Measurements from ENCODE around the gene IMPDH2. TPM values are rescaled to one million over a fixed set of nuclear protein-coding genes. Genes with fewer than 3 reads are reported as not detected.
A peak's percentile ranks its signal among the peaks of the same experiment; 100 is the strongest.

The IMPDH2 gene
- total RNA-seq: 100 to 1,000 TPM; 186 to 229 TPM

DNA sequence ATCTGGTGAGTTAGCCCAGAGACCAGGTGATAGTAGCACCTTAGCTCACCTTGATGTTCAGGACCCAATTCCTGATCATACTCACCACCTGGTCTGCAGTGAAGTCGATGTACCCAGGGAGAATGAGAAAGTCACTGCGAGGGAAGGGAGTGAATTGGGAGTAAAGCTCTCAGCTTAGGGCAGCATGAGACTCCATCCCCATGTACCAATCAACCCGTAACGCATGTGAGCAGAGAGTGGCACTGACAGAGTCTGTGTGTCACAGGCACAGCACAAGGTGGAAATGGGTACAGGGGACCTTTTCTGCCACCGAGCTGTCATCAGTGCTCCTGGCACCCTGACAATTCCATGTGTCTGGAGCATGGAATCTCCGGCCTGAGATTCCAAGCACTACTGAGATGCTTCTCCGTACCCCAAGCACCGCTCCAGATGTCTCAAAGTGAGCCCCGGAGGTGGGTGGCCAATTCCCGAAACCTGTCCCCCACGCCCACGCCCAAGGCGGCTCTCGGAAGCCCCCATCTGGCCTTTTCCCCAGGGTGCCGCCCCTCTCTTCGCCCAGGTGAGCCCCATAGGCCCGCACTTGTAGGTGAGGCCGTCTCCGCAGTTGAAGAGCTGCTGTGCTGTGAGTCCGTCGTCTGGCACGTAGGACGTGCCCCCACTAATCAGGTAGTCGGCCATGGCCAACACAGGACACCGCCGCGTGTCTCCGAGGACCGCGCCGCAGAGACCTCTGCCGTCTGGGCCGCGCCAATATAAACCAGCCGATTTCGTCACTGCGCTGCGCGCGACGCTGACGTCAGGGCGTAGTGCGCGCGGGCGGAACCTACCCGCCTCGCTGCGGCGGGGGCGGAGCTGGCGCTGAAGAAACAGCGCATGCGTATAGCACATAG, at the start of gene IMPDH2:
Gene IMPDH2, minus strand, starts transcription at position 726 of the 890 bp plus-strand sequence. Its CDS starts 48 bp downstream, at position 678.
- CTCF ChIA-PET: interaction anchor here (0.7 to 1.8 kb wide), 7 partner anchors 8 to 65 kb away, joined by 3 to 9 read pairs (median 4); partner anchors contain the start of genes QRICH1 and WDR6
- peak; percentile 96 for ATAC-seq
- peak; percentile 95 for DNase-seq
- Mint-ChIP-seq H3K9me3 (ENCODE audit: low read depth) (no peaks in the 10 kb centered on the region), H3K36me3 (peaks cover 50% of the 10 kb centered on the region), H3K4me3 (peak within 1 kb of the TSS; percentile 89), H3K27ac (peak within 1 kb of the TSS; percentile 95), H3K27me3 (no peaks in the 10 kb centered on the region), H3K4me1 (peaks cover 47% of the 10 kb centered on the region)

DNA sequence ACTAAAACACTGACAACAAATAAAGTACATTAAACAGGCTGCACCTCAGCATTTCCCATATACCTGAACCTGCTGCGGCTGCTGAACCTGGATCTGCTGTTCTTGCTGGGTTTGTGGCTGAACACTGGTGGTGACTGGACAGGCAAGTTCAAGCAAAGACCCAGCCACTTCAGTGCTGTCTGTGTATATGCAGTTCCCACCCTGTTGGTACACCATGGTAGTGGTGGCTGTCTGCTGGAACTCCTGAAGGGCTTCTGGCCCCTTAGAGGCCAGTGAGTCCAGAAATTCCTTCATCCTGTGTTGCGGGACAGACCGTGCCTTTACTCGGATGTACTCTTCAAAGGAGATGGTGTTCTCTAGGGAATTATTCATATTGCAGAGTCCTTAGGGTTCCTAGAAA, 47.4 kb upstream of the IMPDH2 start:
- no peak for ATAC-seq
- Mint-ChIP-seq H3K36me3 (peaks cover 45% of the 10 kb centered on the region), H3K27ac (no peak overlapping the region), H3K27me3 (no peaks in the 10 kb centered on the region), H3K4me3 (no peak overlapping the region), H3K9me3 (ENCODE audit: low read depth) (no peaks in the 10 kb centered on the region), H3K4me1 (peaks cover 4% of the 10 kb centered on the region)
- CTCF ChIA-PET: no interaction called here
- no peak for DNase-seq

DNA sequence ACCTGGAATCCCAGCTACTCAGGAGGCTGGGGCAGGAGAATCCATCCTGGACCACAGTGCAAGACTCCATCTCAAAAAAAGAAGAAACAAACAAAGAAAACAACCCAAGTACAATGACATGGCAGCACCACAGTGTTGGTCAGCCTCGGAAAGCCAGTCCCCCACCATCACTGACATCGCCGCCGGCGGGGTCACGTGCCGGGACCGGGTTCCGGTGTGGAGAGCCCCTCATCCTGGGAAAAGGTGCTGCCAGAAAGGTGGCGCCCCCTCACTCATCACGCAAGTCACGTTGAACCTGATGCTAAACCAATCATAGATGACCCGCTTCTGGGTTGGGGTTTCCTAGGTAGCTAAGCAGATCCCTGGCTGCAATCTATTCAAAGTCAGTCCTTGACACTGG, 46.9 kb upstream of the IMPDH2 start:
- Mint-ChIP-seq H3K9me3 (ENCODE audit: low read depth) (no peaks in the 10 kb centered on the region), H3K36me3 (peaks cover 49% of the 10 kb centered on the region), H3K27me3 (no peaks in the 10 kb centered on the region), H3K4me1 (peaks cover 4% of the 10 kb centered on the region), H3K4me3 (no peak overlapping the region), H3K27ac (no peak overlapping the region)
- ATAC-seq (no peak), DNase-seq (no peak)
- CTCF ChIA-PET: interaction anchor here (1.2 kb wide), 1 partner anchor 81 kb away, joined by 4 read pairs; no protein-coding TSS in a partner anchor

DNA sequence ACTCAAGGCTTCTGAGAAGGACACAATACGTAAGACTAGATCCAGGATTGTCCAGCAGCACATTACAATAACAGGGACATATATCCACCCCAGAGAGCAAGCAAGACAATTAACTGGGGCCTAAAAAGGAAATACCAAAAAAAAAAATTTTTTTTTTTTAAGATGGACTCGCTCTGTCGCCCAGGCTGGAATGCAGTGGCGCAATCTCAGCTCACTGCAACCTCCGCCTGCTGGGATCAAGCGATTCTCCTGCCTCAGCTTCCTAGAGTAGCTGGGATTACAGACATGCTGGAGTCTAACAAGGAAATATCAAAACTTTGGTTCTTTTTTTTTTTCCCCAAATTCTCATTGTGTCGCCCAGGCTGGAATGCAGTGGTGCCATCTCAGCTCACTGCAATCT, 28.8 kb upstream of the IMPDH2 start:
- ATAC-seq: no peak
- Mint-ChIP-seq H3K9me3 (ENCODE audit: low read depth) (no peaks in the 10 kb centered on the region), H3K27me3 (no peaks in the 10 kb centered on the region), H3K27ac (no peak overlapping the region), H3K36me3 (peaks cover 36% of the 10 kb centered on the region), H3K4me1 (no peaks in the 10 kb centered on the region), H3K4me3 (no peak overlapping the region)
- no peak for DNase-seq
- CTCF ChIA-PET: interaction anchor here (0.6 to 1.3 kb wide), 2 partner anchors 34 to 71 kb away, joined by 3 to 4 read pairs; no protein-coding TSS in a partner anchor

DNA sequence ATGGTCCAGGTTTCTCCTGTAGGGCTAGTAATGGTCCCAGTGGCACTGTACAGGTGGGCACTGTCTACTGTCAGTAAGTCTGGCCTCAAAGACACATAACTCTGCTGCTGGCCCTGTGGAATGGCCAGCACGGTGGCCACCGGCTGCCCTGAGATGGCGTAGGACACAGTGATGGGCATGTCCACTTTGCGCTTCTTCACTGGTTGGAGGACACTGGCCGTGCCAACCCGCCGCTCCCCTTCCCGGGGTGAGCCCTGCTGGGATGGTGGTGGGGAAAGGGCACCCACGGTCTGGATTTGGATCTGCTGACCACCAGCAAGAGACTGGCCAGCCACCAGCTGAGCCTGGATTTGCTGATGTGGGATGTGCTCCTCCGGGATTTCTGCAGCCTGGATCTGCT, 28.1 kb upstream of the IMPDH2 start:
- CTCF ChIA-PET: no interaction called here
- no peak for ATAC-seq

DNA sequence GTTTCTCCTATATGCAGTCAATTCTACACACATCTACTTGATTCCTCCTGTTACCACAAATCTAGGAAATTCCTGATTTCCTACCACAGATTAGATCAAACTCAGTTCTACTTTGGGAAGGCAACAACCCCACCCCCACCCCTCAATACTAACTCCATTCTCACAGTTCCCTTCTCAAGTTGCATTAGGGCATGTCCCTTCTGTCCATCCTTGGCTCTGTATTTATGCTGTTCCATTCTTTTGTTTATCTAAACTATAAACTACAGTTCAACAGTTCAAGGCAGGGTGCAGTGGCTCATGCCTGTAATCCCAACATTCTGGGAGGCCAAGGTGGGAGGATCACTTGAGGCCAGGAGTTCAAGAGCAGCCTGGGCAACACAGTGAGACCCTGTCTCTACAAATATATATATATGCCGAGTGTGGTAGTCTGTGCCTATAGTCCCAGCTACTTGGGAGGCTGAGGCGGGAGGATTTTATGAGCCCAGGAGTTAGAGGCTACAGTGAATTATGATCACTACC, 25.2 kb upstream of the IMPDH2 start:
- CTCF ChIA-PET: no interaction called here
- H3K36me3 Mint-ChIP-seq: peaks cover 53% of the 10 kb centered on the region
- ATAC-seq (no peak), DNase-seq (no peak)
- no peak overlapping the region for H3K27ac Mint-ChIP-seq
- no peaks in the 10 kb centered on the region for H3K4me1 Mint-ChIP-seq
- H3K4me3 Mint-ChIP-seq: no peak overlapping the region
- H3K27me3 Mint-ChIP-seq: no peaks in the 10 kb centered on the region
- no peaks in the 10 kb centered on the region for H3K9me3 Mint-ChIP-seq (ENCODE audit: low read depth)

More for the DNA sequence above, 28.1 kb upstream of the IMPDH2 start:
- H3K27ac Mint-ChIP-seq: no peak overlapping the region
- H3K9me3 Mint-ChIP-seq (ENCODE audit: low read depth): no peaks in the 10 kb centered on the region
- H3K4me1 Mint-ChIP-seq: no peaks in the 10 kb centered on the region
- no peaks in the 10 kb centered on the region for H3K27me3 Mint-ChIP-seq
- H3K36me3 Mint-ChIP-seq: peaks cover 39% of the 10 kb centered on the region
- H3K4me3 Mint-ChIP-seq: no peak overlapping the region
- DNase-seq: no peak

DNA sequence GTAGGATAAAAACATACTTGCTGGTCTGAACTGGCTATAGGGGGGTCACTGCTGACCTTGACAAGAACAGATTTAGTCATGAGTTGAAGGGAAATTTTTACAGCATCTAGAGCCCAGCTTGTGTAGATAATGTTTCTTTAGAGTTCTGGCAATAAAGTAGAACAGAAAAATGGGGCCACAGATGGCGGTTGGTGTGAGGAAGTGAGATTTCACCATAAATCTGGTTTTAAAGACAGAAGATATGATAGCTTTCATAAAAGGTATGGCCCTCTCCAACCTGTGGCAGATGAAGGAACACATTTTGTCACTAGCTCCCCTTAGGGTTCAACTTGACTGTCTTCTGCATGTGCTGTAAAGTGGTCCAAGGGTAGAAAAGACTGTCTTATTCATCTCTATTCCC, 24.3 kb upstream of the IMPDH2 start:
- peaks cover 55% of the 10 kb centered on the region for H3K36me3 Mint-ChIP-seq

DNA sequence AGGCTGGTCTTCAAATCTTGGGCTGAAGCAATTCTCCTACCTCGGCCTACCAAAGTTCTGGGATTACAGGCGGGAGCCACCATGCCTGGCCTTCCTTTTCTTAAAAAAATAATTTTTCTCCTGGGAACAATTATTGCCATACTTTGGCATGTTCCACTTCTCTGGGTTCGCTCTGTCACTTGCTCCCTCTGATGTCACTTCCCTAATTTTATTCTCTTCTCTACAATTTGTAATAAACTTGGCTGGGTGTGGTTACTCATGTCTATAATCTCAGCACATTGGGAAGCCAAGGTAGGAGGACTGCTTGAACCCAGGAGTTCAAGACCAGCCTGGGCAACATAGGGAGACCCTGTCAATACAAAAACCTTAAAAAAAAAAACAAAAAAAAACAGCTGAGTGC, 6.1 kb upstream of the IMPDH2 start:
- H3K27me3 Mint-ChIP-seq: no peaks in the 10 kb centered on the region
- H3K27ac Mint-ChIP-seq: no peak overlapping the region
- CTCF ChIA-PET: no interaction called here
- DNase-seq (no peak), ATAC-seq (no peak)
- no peaks in the 10 kb centered on the region for H3K9me3 Mint-ChIP-seq (ENCODE audit: low read depth)
- H3K4me1 Mint-ChIP-seq: no peaks in the 10 kb centered on the region
- H3K4me3 Mint-ChIP-seq: no peak overlapping the region
- H3K36me3 Mint-ChIP-seq: peaks cover 24% of the 10 kb centered on the region

More for the DNA sequence above, 24.3 kb upstream of the IMPDH2 start:
- CTCF ChIA-PET: interaction anchor here (0.8 kb wide), 1 partner anchor 24 kb away, joined by 3 read pairs; the partner anchor contains the start of gene IMPDH2
- no peak overlapping the region for H3K4me3 Mint-ChIP-seq
- H3K9me3 Mint-ChIP-seq (ENCODE audit: low read depth): no peaks in the 10 kb centered on the region
- DNase-seq (no peak), ATAC-seq (no peak)
- no peaks in the 10 kb centered on the region for H3K4me1 Mint-ChIP-seq
- no peak overlapping the region for H3K27ac Mint-ChIP-seq
- no peaks in the 10 kb centered on the region for H3K27me3 Mint-ChIP-seq

DNA sequence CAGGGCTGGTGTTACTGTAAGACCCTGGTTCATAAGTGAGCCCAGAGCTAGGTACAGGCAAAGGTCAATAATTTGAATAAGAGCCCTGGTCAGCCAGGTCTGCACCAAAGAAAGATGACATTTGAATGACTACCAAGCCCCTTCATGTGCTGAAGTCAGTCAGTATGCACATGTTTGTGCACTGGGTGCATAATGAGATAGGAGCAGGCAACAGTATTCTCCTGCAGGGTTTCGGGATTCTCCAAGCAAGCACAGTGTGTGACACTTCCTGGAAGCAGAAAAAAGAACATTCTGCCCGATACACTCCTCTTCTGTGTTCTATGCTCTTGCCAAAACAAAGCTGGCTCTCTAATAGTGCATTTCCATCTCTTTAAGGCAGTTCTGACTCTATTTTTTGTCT, 5.5 kb upstream of the IMPDH2 start:
- H3K27me3 Mint-ChIP-seq: no peaks in the 10 kb centered on the region
- CTCF ChIA-PET: no interaction called here
- no peaks in the 10 kb centered on the region for H3K4me1 Mint-ChIP-seq
- H3K36me3 Mint-ChIP-seq: peaks cover 24% of the 10 kb centered on the region
- no peaks in the 10 kb centered on the region for H3K9me3 Mint-ChIP-seq (ENCODE audit: low read depth)
- DNase-seq (no peak), ATAC-seq (no peak)
- H3K4me3 Mint-ChIP-seq: no peak overlapping the region
- no peak overlapping the region for H3K27ac Mint-ChIP-seq

DNA sequence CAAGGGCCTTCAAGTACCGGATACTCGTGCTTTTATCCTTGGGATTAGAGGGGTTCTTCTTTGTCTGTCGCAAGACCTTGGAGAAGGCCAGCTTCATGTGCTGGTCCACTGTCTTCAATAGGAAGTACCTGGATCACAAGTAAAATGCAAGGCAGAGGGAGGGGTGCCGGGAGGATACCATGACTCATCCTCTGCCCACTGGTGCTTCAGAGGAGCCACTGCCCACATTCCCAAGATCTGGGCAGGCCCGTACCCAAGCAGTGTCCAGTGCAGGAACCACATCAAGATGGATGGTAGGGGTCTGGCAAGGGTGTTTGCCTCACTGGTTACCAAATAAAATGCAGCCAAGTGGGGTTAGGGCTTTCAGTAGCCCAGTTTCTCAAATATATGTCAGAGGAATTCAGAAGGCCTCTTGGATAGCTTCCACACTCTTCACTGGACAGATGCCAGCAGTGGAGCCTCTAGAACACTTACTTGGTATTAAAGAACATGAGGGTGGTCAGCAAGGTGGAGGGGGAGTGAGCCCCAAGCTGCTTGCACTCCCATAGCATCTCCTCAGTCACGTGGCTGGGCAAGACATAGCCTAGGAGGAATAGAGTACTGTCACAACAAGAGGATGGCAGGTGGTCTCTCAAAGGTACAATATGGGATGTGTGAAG, 3.6 kb upstream of the IMPDH2 start:
- Mint-ChIP-seq H3K27me3 (no peaks in the 10 kb centered on the region), H3K9me3 (ENCODE audit: low read depth) (no peaks in the 10 kb centered on the region), H3K36me3 (peaks cover 29% of the 10 kb centered on the region), H3K4me1 (peaks cover 15% of the 10 kb centered on the region), H3K4me3 (no peak overlapping the region), H3K27ac (no peak overlapping the region)
- ATAC-seq: no peak
- no peak for DNase-seq
- CTCF ChIA-PET: interaction anchor here (0.9 to 2.5 kb wide), 3 partner anchors 11 to 45 kb away, joined by 3 to 16 read pairs (median 3); partner anchors contain the start of genes NDUFAF3 and WDR6

DNA sequence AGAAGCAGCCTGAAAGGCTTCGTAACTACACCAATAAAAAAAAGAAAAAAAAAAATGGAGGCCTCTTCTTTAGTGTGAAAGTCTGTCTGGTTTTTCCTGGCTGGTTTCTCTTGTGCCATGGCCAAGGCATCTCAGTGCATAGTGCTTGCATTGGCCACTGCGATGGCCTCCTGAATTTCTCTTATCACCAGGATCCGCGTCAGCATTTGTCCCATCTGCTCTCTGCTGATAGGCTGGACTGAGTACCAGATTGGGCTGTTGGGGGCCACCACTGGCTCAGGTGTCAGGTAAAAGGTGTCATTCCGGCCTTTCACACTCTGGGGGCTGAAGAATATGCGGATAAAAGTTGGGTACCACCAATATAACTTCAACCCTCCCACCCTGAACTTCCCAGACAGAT, 1.1 kb upstream of the IMPDH2 start:
- Mint-ChIP-seq H3K36me3 (peaks cover 41% of the 10 kb centered on the region), H3K27me3 (no peaks in the 10 kb centered on the region), H3K4me1 (peaks cover 35% of the 10 kb centered on the region), H3K27ac (peak overlapping the region; percentile 44), H3K4me3 (no peak overlapping the region), H3K9me3 (ENCODE audit: low read depth) (no peaks in the 10 kb centered on the region)
- CTCF ChIA-PET: interaction anchor here (1.5 to 2.5 kb wide), 2 partner anchors 9 to 39 kb away, joined by 4 to 16 read pairs; partner anchors contain the start of gene NDUFAF3
- ATAC-seq: no peak
- DNase-seq: no peak

DNA sequence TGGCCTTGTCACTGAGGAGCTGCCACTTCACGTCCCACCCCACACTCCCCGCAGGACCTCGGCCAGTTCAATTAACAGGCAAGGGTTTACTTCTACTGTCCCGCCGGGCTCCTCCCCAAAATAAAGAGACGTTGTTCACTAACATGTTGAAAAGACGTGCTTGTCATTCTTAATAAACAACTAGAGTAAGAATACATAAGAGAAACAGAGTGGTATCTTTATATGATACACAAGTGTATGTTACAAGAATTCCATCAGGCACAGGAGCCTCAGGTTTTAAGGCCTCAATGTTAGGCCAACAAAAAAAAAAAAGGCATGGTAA, 326 bp upstream of the IMPDH2 start:
- H3K4me1 Mint-ChIP-seq: peaks cover 42% of the 10 kb centered on the region
- peaks cover 44% of the 10 kb centered on the region for H3K36me3 Mint-ChIP-seq
- H3K27me3 Mint-ChIP-seq: no peaks in the 10 kb centered on the region
- no peak for DNase-seq
- peak overlapping the region; percentile 89 for H3K4me3 Mint-ChIP-seq
- ATAC-seq: no peak
- H3K9me3 Mint-ChIP-seq (ENCODE audit: low read depth): no peaks in the 10 kb centered on the region
- CTCF ChIA-PET: interaction anchor here (0.7 to 1.8 kb wide), 5 partner anchors 9 to 64 kb away, joined by 3 to 9 read pairs (median 5); partner anchors contain the start of genes QRICH1 and WDR6
- H3K27ac Mint-ChIP-seq: peak overlapping the region; percentile 95

DNA sequence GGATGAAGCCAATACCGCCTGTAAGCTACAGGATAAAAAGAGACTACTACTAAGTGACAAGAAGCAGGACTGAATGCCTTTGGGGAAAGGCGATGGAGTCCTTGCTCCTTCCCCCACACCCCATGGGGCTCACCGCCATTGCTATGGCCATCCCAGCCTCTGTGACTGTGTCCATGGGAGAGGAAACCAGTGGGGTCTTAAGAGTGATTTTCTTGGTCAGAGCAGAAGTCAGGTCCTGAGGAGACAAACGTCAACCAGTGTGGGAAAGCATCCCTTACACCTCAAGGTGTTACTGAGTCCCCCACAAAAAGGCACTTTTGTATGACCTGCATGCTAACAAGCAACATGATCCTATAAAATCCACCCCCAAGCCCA, 913 bp downstream of the IMPDH2 start:
- peak overlapping the region; percentile 95 for H3K27ac Mint-ChIP-seq
- no peak for ATAC-seq

More for the DNA sequence above, 913 bp downstream of the IMPDH2 start:
- CTCF ChIA-PET: interaction anchor here (1.1 to 1.8 kb wide), 4 partner anchors 21 to 65 kb away, joined by 4 to 9 read pairs (median 4); partner anchors contain the start of genes QRICH1 and WDR6
- Mint-ChIP-seq H3K4me3 (peak overlapping the region; percentile 89), H3K27me3 (no peaks in the 10 kb centered on the region), H3K9me3 (ENCODE audit: low read depth) (no peaks in the 10 kb centered on the region), H3K36me3 (peaks cover 55% of the 10 kb centered on the region), H3K4me1 (peaks cover 52% of the 10 kb centered on the region)
- DNase-seq: peak; percentile 39
